ENCODE results near the gene DAAM2.

DNA sequence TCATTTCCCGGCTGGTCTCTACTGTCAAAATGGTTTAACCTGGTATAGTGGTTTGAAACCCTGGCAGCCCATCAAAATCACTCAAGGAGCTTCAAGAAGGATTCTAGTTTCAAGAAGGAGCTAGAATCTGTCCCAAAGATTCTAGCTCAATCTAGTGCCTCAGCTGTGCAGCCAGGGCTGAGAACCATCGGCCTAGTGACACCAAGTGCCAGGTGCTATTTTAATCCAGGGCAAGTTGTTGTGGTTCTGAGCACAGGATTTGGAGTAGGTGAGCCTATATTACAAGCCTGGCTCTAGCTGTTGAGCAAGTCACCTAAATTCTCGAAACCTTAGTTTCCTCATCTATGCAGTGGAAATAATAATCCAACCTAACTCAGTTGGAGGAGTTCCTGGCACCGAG, 138.4 kb downstream of the DAAM2 start:
- TF ChIP-seq, protein P1, sequence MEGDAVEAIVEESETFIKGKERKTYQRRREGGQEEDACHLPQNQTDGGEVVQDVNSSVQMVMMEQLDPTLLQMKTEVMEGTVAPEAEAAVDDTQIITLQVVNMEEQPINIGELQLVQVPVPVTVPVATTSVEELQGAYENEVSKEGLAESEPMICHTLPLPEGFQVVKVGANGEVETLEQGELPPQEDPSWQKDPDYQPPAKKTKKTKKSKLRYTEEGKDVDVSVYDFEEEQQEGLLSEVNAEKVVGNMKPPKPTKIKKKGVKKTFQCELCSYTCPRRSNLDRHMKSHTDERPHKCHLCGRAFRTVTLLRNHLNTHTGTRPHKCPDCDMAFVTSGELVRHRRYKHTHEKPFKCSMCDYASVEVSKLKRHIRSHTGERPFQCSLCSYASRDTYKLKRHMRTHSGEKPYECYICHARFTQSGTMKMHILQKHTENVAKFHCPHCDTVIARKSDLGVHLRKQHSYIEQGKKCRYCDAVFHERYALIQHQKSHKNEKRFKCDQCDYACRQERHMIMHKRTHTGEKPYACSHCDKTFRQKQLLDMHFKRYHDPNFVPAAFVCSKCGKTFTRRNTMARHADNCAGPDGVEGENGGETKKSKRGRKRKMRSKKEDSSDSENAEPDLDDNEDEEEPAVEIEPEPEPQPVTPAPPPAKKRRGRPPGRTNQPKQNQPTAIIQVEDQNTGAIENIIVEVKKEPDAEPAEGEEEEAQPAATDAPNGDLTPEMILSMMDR (conservative IDR thresholded peaks at IDR 0.05) = no peak
- TF ChIP-seq ZFX (IDR thresholded peaks at IDR 0.05) = no peak

Measured in C4-2B (cell line).